ENCODE measurements around the gene ACSBG1.

The ACSBG1 gene

DNA sequence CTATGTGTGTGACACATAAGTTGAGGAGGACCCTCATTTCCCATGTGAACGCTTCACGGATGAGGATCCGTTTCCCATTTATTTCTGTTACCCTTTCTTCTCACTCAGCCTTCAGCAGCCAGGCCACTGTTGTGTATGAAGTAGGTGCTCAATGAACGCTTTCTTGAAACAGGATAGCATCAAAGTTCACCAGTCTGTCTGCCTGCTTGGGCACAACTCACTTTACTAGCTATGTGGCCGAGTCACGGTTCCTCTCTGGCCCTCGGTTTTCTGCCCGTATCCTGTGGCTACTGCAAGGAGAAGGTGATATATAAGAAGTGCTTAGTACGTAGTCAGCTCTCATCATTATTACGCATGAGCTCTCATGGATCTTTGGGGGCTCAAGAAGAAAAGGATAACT lies 22.4 kb downstream of the ACSBG1 start:
- TF ChIP-seq, protein P1, sequence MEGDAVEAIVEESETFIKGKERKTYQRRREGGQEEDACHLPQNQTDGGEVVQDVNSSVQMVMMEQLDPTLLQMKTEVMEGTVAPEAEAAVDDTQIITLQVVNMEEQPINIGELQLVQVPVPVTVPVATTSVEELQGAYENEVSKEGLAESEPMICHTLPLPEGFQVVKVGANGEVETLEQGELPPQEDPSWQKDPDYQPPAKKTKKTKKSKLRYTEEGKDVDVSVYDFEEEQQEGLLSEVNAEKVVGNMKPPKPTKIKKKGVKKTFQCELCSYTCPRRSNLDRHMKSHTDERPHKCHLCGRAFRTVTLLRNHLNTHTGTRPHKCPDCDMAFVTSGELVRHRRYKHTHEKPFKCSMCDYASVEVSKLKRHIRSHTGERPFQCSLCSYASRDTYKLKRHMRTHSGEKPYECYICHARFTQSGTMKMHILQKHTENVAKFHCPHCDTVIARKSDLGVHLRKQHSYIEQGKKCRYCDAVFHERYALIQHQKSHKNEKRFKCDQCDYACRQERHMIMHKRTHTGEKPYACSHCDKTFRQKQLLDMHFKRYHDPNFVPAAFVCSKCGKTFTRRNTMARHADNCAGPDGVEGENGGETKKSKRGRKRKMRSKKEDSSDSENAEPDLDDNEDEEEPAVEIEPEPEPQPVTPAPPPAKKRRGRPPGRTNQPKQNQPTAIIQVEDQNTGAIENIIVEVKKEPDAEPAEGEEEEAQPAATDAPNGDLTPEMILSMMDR (IDR thresholded peaks at IDR 0.05; ENCODE audit: low read depth, low read length, missing control alignments): no peak
- DNase-seq (ENCODE audit: low read depth): no peak

DNA sequence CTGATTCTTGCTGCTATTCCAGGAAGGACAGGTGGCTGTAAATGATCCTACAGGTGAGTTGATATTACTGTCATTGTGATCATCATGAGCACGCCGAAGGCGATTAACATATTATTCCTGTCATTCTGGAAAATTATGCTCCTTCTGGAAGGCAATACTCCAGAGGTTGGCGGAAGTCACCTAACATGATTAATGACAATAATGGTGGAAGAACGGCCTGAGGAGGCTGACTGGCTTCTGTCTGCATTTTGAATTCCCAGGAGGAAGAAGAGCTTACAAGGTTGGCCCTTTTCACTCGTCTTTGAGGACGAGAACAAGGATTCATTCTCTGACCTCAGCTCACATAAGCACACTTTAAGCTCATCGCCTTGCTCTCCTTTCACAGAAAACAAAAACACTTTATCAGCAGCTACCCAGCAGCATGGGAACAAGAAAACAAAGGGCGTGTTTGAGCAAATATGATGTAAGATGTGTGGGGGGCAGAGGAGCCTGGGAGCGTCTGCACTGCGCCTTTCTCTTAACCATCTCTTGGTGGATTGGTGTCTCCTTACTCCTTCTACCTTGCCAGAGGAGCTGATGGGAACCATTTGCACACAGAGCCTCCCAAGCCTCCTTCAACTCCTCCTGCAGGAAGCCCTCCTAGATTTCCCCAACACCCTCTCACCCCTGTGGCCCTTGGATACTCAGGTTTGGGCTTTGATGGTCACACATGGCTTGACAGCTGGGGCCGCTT lies 23.0 kb downstream of the ACSBG1 start:
- TF ChIP-seq, protein P1 (IDR thresholded peaks at IDR 0.05; ENCODE audit: low read depth, low read length, missing control alignments): no peak
- H3K4me3 ChIP-seq (ENCODE audit: low read depth, low read length): no peak overlapping the region
- no peak for DNase-seq (ENCODE audit: low read depth)

More for the DNA sequence above, 22.4 kb downstream of the ACSBG1 start:
- H3K4me3 ChIP-seq (ENCODE audit: low read depth, low read length): no peak overlapping the region

DNA sequence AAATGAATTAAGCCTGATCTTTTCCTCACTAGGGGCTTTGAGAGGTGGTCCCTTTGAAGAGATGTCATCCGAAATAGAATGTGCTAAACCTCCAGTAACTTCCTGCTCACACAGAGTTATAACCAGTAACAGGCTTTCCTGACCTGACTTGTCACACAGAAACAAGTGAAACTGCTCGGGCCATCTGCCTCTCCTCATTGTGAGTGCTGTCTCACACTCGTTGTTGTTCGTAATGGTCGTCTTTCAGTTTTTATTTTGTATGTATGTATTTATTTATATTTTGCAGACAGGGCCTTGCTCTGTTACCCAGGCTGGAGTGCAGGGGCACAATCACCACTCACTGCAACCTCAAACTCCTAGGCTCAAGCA lies 24.0 kb downstream of the ACSBG1 start:
- no peak overlapping the region for H3K4me3 ChIP-seq (ENCODE audit: low read depth, low read length)
- TF ChIP-seq, protein P1 (IDR thresholded peaks at IDR 0.05; ENCODE audit: low read depth, low read length, missing control alignments): no peak
- DNase-seq (ENCODE audit: low read depth): no peak

DNA sequence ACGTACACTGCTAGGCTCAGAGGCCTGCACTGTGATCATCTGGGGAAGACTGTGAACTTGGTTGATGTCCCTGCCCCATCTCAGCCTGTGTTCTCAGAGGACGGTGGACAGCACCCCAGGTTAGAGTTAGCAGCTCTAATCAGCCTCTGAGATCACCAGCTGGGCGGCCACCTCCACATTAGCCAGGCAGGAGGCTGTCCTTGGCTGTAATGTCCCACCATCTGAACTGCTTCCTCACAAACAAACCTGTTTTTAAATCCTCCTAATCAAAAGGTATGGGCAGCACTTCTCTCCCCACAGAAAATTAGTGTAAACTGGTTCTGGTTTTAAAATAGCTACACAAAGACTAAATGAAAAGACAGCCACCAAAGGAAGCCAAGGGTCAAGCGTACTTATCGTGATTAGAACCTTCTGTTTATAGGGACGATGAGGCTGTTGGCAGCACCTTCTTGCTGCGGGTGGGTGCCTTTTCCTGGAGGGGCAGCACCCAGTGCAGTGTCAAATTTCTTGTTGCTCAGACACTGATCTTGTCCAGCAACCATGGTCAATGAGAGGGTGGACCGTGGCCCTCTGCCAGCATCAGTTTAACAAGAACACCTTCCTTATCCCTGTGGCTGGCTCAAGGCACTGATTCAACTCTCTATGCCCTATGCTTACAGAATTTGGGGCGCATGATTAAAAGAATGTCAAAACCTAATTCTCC lies 24.6 kb downstream of the ACSBG1 start:
- TF ChIP-seq, protein P1 (IDR thresholded peaks at IDR 0.05; ENCODE audit: low read depth, low read length, missing control alignments): no peak
- no peak for DNase-seq (ENCODE audit: low read depth)

DNA sequence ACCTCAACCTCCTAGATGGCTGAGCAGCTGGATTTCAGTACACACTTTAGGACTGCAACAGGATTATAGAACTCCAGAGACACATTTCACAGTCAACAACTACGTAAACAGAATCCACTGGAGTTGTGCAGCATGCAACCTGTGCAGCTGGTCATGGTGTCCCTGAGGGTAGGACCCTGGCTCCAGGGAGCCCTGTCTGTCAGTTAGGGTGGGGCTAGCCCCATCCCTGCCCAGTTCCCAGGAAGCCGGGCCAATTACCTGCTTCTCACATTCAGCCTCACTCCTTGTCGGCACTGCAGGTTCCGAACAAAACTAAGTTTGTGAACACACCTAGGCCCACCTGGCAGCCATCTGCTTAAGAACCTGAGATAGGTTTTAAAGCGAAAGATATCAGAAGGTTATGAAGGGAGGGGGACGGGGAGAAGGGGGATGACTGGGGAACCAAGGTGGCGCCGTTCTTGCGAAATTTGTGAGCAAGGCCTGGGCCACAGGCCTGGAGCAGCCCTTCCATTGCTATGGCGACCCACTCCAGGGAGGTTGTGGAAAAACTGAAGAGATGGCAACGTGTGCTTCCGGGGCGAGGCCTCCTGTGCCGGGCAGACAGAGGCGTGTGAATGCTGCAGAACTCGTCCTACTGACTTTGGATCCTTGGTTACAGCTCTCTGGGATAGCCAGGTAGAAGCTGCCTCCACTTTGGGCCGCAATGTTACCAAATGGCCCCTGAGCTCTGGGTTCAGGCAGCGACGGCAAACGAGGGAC lies 25.3 kb downstream of the ACSBG1 start:
- no peak overlapping the region for H3K4me3 ChIP-seq (ENCODE audit: low read depth, low read length)
- TF ChIP-seq, protein P1 (IDR thresholded peaks at IDR 0.05; ENCODE audit: low read depth, low read length, missing control alignments): no peak
- DNase-seq (ENCODE audit: low read depth): no peak

More for the DNA sequence above, 24.6 kb downstream of the ACSBG1 start:
- H3K4me3 ChIP-seq (ENCODE audit: low read depth, low read length): no peak overlapping the region

DNA sequence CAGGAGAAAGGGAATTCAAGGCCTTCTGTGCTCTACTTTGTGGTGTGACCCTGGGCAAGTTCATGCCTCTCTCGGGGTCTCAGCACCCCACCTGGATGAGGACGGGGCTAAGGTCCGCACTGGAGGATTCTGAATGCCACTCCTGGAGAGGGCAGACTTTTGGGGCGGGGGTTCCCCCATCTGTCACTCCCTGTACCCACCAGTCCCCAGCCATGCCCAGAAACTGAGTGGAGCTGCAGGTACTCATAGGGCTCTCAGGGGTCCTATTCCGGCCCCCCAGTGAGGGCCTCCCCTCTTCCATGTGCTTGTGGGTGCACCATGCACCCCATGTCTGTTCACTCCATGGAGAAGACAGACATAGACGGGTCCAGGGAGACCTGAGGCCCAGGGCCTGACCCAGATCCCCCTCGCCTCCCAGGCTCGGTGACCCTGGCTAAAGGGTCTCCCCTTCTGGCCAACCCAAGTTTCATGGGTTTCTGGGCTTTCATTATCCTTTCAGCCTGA lies 26.0 kb downstream of the ACSBG1 start:
- TF ChIP-seq, protein P1 (IDR thresholded peaks at IDR 0.05; ENCODE audit: low read depth, low read length, missing control alignments): no peak
- no peak overlapping the region for H3K4me3 ChIP-seq (ENCODE audit: low read depth, low read length)
- no peak for DNase-seq (ENCODE audit: low read depth)

All from GM12864 (cell line).